ENCODE results near the gene CBFA2T3.

DNA sequence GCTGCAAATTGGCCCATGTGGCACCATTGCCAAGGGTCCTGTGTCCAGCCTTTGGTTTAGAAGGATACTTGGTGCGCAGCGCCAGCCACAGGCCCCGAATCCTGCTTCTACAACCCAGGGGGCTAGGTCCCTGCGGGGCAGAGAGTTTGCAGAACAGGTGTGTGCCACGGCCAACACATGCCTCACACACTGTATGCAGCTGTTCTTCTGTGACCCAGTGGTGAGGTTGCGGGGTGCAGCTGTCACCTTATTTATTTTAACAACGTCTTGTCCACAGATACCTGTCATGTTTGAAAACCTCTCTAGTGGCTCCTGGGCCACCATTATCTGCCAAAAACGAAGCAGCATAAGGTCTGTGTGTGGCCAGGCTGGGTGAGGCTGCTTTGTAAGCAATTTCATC, 11.6 kb downstream of the CBFA2T3 start:
- TF ChIP-seq, protein P1, sequence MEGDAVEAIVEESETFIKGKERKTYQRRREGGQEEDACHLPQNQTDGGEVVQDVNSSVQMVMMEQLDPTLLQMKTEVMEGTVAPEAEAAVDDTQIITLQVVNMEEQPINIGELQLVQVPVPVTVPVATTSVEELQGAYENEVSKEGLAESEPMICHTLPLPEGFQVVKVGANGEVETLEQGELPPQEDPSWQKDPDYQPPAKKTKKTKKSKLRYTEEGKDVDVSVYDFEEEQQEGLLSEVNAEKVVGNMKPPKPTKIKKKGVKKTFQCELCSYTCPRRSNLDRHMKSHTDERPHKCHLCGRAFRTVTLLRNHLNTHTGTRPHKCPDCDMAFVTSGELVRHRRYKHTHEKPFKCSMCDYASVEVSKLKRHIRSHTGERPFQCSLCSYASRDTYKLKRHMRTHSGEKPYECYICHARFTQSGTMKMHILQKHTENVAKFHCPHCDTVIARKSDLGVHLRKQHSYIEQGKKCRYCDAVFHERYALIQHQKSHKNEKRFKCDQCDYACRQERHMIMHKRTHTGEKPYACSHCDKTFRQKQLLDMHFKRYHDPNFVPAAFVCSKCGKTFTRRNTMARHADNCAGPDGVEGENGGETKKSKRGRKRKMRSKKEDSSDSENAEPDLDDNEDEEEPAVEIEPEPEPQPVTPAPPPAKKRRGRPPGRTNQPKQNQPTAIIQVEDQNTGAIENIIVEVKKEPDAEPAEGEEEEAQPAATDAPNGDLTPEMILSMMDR (IDR thresholded peaks at IDR 0.05; ENCODE audit: low read depth, low read length), result no peak
- TF ChIP-seq EZH2phosphoT487 (IDR thresholded peaks at IDR 0.05; ENCODE audit: low read depth), result no peak
